Activated CD4-positive, alpha-beta T cell treated with anti-CD3 and anti-CD28 coated beads, Interleukin-2, amount 50 U/mL, for 4 hours (primary cell): ENCODE data around the gene DHX34.
"Not testable (repeated sequence)": the region's sequence is repeated elsewhere in the genome, so short reads cannot be mapped to it uniquely, and the experiment has no call there.

ENCODE experiments used
- DNase-seq, 2 experiments: peaks; one replicate each; pipeline ENCODE4 v3.0.0-alpha.2; 2020

DHX34 gene

GRCh38 chr19:47331931-47332547, 17.1 kb upstream of the DHX34 start, which contains the start of gene C5AR2:
Gene C5AR2, plus strand, starts transcription at chr19:47332175. Its CDS starts 8,625 bp downstream, at chr19:47340800.
- DNase-seq = no peak

GRCh38 chr19:47336765-47337718, 12.1 kb upstream of the DHX34 start:
- not testable (repeated sequence) for DNase-seq

- DNase-seq = no peak
These were observed 9.8 kb upstream of the DHX34 start for GRCh38 chr19:47339196-47339880.

GRCh38 chr19:47340477-47341208, 8.5 kb upstream of the DHX34 start:
- no peak for DNase-seq

GRCh38 chr19:47341734-47342133, 7.4 kb upstream of the DHX34 start:
- DNase-seq = no peak

GRCh38 chr19:47343194-47343802, 5.8 kb upstream of the DHX34 start:
- DNase-seq = no peak

GRCh38 chr19:47344425-47344824, 4.7 kb upstream of the DHX34 start:
- no peak for DNase-seq

- DNase-seq = not testable (repeated sequence)
These were observed 3.1 kb upstream of the DHX34 start for GRCh38 chr19:47346024-47346423.

- no peak for DNase-seq
These were observed 1.5 kb downstream of the DHX34 start for GRCh38 chr19:47350630-47351029.

GRCh38 chr19:47351548-47351947, 2.4 kb downstream of the DHX34 start:
- no peak for DNase-seq

- no peak for DNase-seq
These were observed 3.0 kb downstream of the DHX34 start for GRCh38 chr19:47352095-47352494.

GRCh38 chr19:47353307-47353712, 4.2 kb downstream of the DHX34 start:
- DNase-seq = no peak

- DNase-seq = no peak
These were observed 7.8 kb downstream of the DHX34 start for GRCh38 chr19:47356900-47357299.

GRCh38 chr19:47357788-47358680, 8.9 kb downstream of the DHX34 start:
- no peak for DNase-seq

- no peak for DNase-seq
These were observed 9.8 kb downstream of the DHX34 start for GRCh38 chr19:47358936-47359335.

GRCh38 chr19:47362321-47362720, 13.2 kb downstream of the DHX34 start:
- no peak for DNase-seq

GRCh38 chr19:47363758-47364531, 14.8 kb downstream of the DHX34 start:
- DNase-seq = no peak

- not testable (repeated sequence) for DNase-seq
These were observed 16.3 kb downstream of the DHX34 start for GRCh38 chr19:47365455-47365854.

- no peak for DNase-seq
These were observed 21.0 kb downstream of the DHX34 start for GRCh38 chr19:47370045-47370611.

GRCh38 chr19:47371261-47371660, 22.1 kb downstream of the DHX34 start:
- DNase-seq = no peak
